ENCODE results near the gene FGR. TPM values are rescaled to one million over a fixed set of nuclear protein-coding genes. Genes with fewer than 3 reads are reported as not detected.

FGR gene
- total RNA-seq, 1 experiment from 2014 or later = not detected

- no peak overlapping the region for H3K4me2 ChIP-seq (ENCODE audit: low read length)
- no peak overlapping the region for H3K27ac ChIP-seq (ENCODE audit: low read depth, low read length)
- BruUV-seq (replicated peaks) = no TSS peak
- no peak for ATAC-seq
- peaks cover 31 to 51% of the 10 kb centered on the region in 2 experiments for H3K4me1 ChIP-seq (ENCODE audit: control insufficient read depth in 1 of 2, insufficient read depth in 2 of 2, low read length in 2 of 2)
- no peak overlapping the region for H2AFZ ChIP-seq (ENCODE audit: low read depth, low read length, poor library complexity, severe bottlenecking)
- TF ChIP-seq RAD21 (IDR thresholded peaks at IDR 0.05; ENCODE audit: low read depth) = no peak
- CTCF ChIA-PET = no interaction called here
- intact Hi-C loops (cut with micrococcal nuclease) = no loop called here
- no peaks in the 10 kb centered on the region for H3K36me3 ChIP-seq (ENCODE audit: control insufficient read depth in 1 of 2, insufficient read depth in 2 of 2, low read length in 2 of 2)
- H4K20me1 ChIP-seq (ENCODE audit: insufficient read depth) = peaks cover 9% of the 10 kb centered on the region; the same call in 1 of the 2 replicates
- H3K9me3 ChIP-seq (ENCODE audit: control insufficient read depth in 1 of 2, insufficient read depth in 1 of 2, low read depth in 1 of 2, low read length in 2 of 2) = no peaks in the 10 kb centered on the region
- H3K79me2 ChIP-seq (ENCODE audit: insufficient read depth, low read length) = peaks cover 96% of the 10 kb centered on the region
- no peak overlapping the region for H3K4me3 ChIP-seq (replicated peaks in 1 of 2; ENCODE audit: low read depth in 1 of 2, low read length in 2 of 2)
- H3K27me3 ChIP-seq (ENCODE audit: insufficient read depth, low read length) = no peaks in the 10 kb centered on the region
- no peaks in the 10 kb centered on the region for H3K9me2 ChIP-seq (ENCODE audit: insufficient read depth)
- DNase-seq (ENCODE audit: low read depth, low spot score) = no peak
- no peak overlapping the region for H3K9ac ChIP-seq (ENCODE audit: low read length)
- RAD21 ChIA-PET (ENCODE audit: low non-redundant PET in 1 of 2, low total read pairs in 2 of 2, uncharacterized antibody in 2 of 2, unreplicated experiment in 2 of 2) = no interaction called here
- POLR2A ChIA-PET = no interaction called here
Measured at GRCh38 chr1:27596986-27597385, 38.0 kb downstream of the FGR start.

- H3K9me3 ChIP-seq (ENCODE audit: control insufficient read depth in 1 of 2, insufficient read depth in 1 of 2, low read depth in 1 of 2, low read length in 2 of 2) = no peaks in the 10 kb centered on the region
- intact Hi-C loops (cut with micrococcal nuclease) = no loop called here
- no peak overlapping the region for H3K9ac ChIP-seq (ENCODE audit: low read length)
- peaks cover 7% of the 10 kb centered on the region; the same call in 1 of the 2 replicates for H4K20me1 ChIP-seq (ENCODE audit: insufficient read depth)
- no peaks in the 10 kb centered on the region for H3K9me2 ChIP-seq (ENCODE audit: insufficient read depth)
- ChIA-PET CTCF (no interaction called here), RAD21 (ENCODE audit: low non-redundant PET in 1 of 2, low total read pairs in 2 of 2, uncharacterized antibody in 2 of 2, unreplicated experiment in 2 of 2) (no interaction called here), POLR2A (no interaction called here)
- no peak for TF ChIP-seq YY1 (IDR thresholded peaks at IDR 0.05; ENCODE audit: extremely low read depth, insufficient replicate concordance, low read depth, low read length)
- no peak for TF ChIP-seq SRF (IDR thresholded peaks at IDR 0.05; ENCODE audit: low read depth)
- no peak for TF ChIP-seq ELF1 (IDR thresholded peaks at IDR 0.05; ENCODE audit: borderline replicate concordance, low read depth)
- TF ChIP-seq CEBPB (IDR thresholded peaks at IDR 0.05; ENCODE audit: low read depth) = no peak
- TF ChIP-seq ZNF274 (IDR thresholded peaks at IDR 0.05; ENCODE audit: low read depth, low read length) = no peak
- TF ChIP-seq POLR2AphosphoS5 (IDR thresholded peaks at IDR 0.05; ENCODE audit: low read depth, low read length) = no peak
- no peak for TF ChIP-seq ATF3 (IDR thresholded peaks at IDR 0.05)
- TF ChIP-seq JUND (IDR thresholded peaks at IDR 0.05) = no peak
- TF ChIP-seq CTCF (IDR thresholded peaks at IDR 0.05 in 2 of 3, conservative IDR thresholded peaks at IDR 0.05 in 1 of 3; ENCODE audit: borderline replicate concordance in 1 of 3, insufficient read depth in 1 of 3, low read depth in 2 of 3, low read length in 2 of 3) = no peak
- no peak for TF ChIP-seq ZBTB33 (IDR thresholded peaks at IDR 0.05; ENCODE audit: extremely low read depth, insufficient replicate concordance, low read length)
- TF ChIP-seq EZH2 (IDR thresholded peaks at IDR 0.05) = no peak
- TF ChIP-seq EGR1 (IDR thresholded peaks at IDR 0.05; ENCODE audit: low read depth) = no peak
- no peak for TF ChIP-seq RAD21 (IDR thresholded peaks at IDR 0.05; ENCODE audit: low read depth)
- TF ChIP-seq ZFX (IDR thresholded peaks at IDR 0.05) = no peak
- TF ChIP-seq POLR2A (IDR thresholded peaks at IDR 0.05; ENCODE audit: borderline replicate concordance, extremely low read depth, insufficient read depth, insufficient read length) = no peak
- no peak for TF ChIP-seq FOSL1 (IDR thresholded peaks at IDR 0.05; ENCODE audit: low read depth)
- BruUV-seq (replicated peaks) = no TSS peak
- peaks cover 93% of the 10 kb centered on the region for H3K79me2 ChIP-seq (ENCODE audit: insufficient read depth, low read length)
- no peak overlapping the region for H3K27ac ChIP-seq (ENCODE audit: low read depth, low read length)
- no peak overlapping the region for H3K4me2 ChIP-seq (ENCODE audit: low read length)
- H3K27me3 ChIP-seq (ENCODE audit: insufficient read depth, low read length) = no peaks in the 10 kb centered on the region
- H2AFZ ChIP-seq (ENCODE audit: low read depth, low read length, poor library complexity, severe bottlenecking) = no peak overlapping the region
- H3K36me3 ChIP-seq (ENCODE audit: control insufficient read depth in 1 of 2, insufficient read depth in 2 of 2, low read length in 2 of 2) = no peaks in the 10 kb centered on the region; a peak in 1 of 4 replicates
- peaks cover 33 to 51% of the 10 kb centered on the region in 2 experiments for H3K4me1 ChIP-seq (ENCODE audit: control insufficient read depth in 1 of 2, insufficient read depth in 2 of 2, low read length in 2 of 2)
- no peak overlapping the region for H3K4me3 ChIP-seq (replicated peaks in 1 of 2; ENCODE audit: low read depth in 1 of 2, low read length in 2 of 2)
- no peak for DNase-seq (ENCODE audit: low read depth, low spot score)
- ATAC-seq = no peak
Measured at GRCh38 chr1:27596261-27596660, 38.7 kb downstream of the FGR start.
